HG03039 (cell line): Measurements from ENCODE around the gene MARCKSL1.
"Not testable (repeated sequence)": the region's sequence is repeated elsewhere in the genome, so short reads cannot be mapped to it uniquely, and the experiment has no call there.

ENCODE experiments used
- ATAC-seq: cut with Tn5 transposase; IDR thresholded peaks from one replicate; pipeline ENCODE4 v1.9.1; 2021; ENCODE audit warnings: mild to moderate bottlenecking, moderate library complexity; ENCODE audit not compliant: unreplicated experiment

The MARCKSL1 gene

GRCh38 chr1:32334274-32334861 is 1.7 kb downstream of the MARCKSL1 start:
- ATAC-seq = no peak

- no peak for ATAC-seq
These were observed 2.6 kb downstream of the MARCKSL1 start for GRCh38 chr1:32333251-32333963.

GRCh38 chr1:32332290-32333079 is 3.5 kb downstream of the MARCKSL1 start:
- ATAC-seq = no peak

- no peak for ATAC-seq
These were observed 4.5 kb downstream of the MARCKSL1 start for GRCh38 chr1:32331549-32331948.

GRCh38 chr1:32330558-32331151 is 5.4 kb downstream of the MARCKSL1 start:
- no peak for ATAC-seq

GRCh38 chr1:32329931-32330466 is 6.0 kb downstream of the MARCKSL1 start:
- ATAC-seq = no peak

- no peak for ATAC-seq
These were observed 8.8 kb downstream of the MARCKSL1 start for GRCh38 chr1:32327204-32327603.

- no peak for ATAC-seq
These were observed 14.2 kb downstream of the MARCKSL1 start for GRCh38 chr1:32321712-32322291.

- no peak for ATAC-seq
These were observed 17.7 kb downstream of the MARCKSL1 start for GRCh38 chr1:32318127-32318869.

GRCh38 chr1:32316903-32317277 is 19.1 kb downstream of the MARCKSL1 start:
- no peak for ATAC-seq

GRCh38 chr1:32311709-32312393 is 24.2 kb downstream of the MARCKSL1 start:
- no peak for ATAC-seq

- no peak for ATAC-seq
These were observed 26.1 kb downstream of the MARCKSL1 start for GRCh38 chr1:32309960-32310359.

- no peak for ATAC-seq
These were observed 28.7 kb downstream of the MARCKSL1 start for GRCh38 chr1:32307324-32307723.

- ATAC-seq = no peak
These were observed 30.7 kb downstream of the MARCKSL1 start for GRCh38 chr1:32305310-32305709.

- no peak for ATAC-seq
These were observed 31.9 kb downstream of the MARCKSL1 start for GRCh38 chr1:32303997-32304622.

GRCh38 chr1:32303358-32303757 is 32.7 kb downstream of the MARCKSL1 start:
- ATAC-seq = no peak

- no peak for ATAC-seq
These were observed 36.7 kb downstream of the MARCKSL1 start for GRCh38 chr1:32299327-32299726.

- not testable (repeated sequence) for ATAC-seq
These were observed 37.8 kb downstream of the MARCKSL1 start for GRCh38 chr1:32298211-32298610.
